HepG2 (cell line): ENCODE results near the gene CPB2. TPM values are rescaled to one million over a fixed set of nuclear protein-coding genes. Genes with fewer than 3 reads are reported as not detected.
A peak's percentile ranks its signal among the peaks of the same experiment; 100 is the strongest.

Source experiments
- CBX2 ChIP-seq, 2 experiments: fragments of 200-600 bp in 1 of 2; sonication (generic); formaldehyde crosslinking in 1 of 2; IDR thresholded peaks; 2 replicates each; pipeline versions ENCODE4 v1.7.0 to v1.8.1; 2018 to 2022; ENCODE audit warnings: low read depth in 2 of 2, low read length in 1 of 2, mild to moderate bottlenecking in 1 of 2, missing genetic modification reagents in 1 of 2
- CTCF ChIP-seq: sonication (generic); formaldehyde crosslinking; IDR thresholded peaks from 2 replicates; pipeline ENCODE4 v1.5.0; 2020; ENCODE audit warnings: mild to moderate bottlenecking, missing genetic modification reagents, moderate library complexity
- ETV6 ChIP-seq: sonication (generic); formaldehyde crosslinking; conservative IDR thresholded peaks from 2 replicates; pipeline ENCODE4 v1.4.0; 2020; ENCODE audit warnings: missing genetic modification reagents
- FOXC1 ChIP-seq: sonication (generic); formaldehyde crosslinking; IDR thresholded peaks from 2 replicates; pipeline ENCODE4 v1.8.0; 2022; ENCODE audit warnings: mild to moderate bottlenecking, missing genetic modification reagents, borderline replicate concordance
- HDAC1 ChIP-seq: sonication (generic); formaldehyde crosslinking; IDR thresholded peaks from 2 replicates; pipeline ENCODE4 v1.5.1; 2020; ENCODE audit warnings: mild to moderate bottlenecking, missing genetic modification reagents
- HNRNPUL1 ChIP-seq: fragments of 200-400 bp; formaldehyde crosslinking; IDR thresholded peaks from 2 replicates; pipeline ENCODE4 v1.6.1; 2017; ENCODE audit warnings: low read depth, mild to moderate bottlenecking, low read length, moderate library complexity
- IKZF4 ChIP-seq: sonication (generic); formaldehyde crosslinking; IDR thresholded peaks from 2 replicates; pipeline ENCODE4 v1.5.1; 2020; ENCODE audit warnings: borderline replicate concordance, mild to moderate bottlenecking, low read depth, missing genetic modification reagents; ENCODE audit errors: not compliant biosample characterization
- JUNB ChIP-seq: sonication (generic); formaldehyde crosslinking; IDR thresholded peaks from 2 replicates; pipeline ENCODE4 v1.8.0; 2022; ENCODE audit warnings: missing genetic modification reagents, mild to moderate bottlenecking, borderline replicate concordance
- KAT8 ChIP-seq: IDR thresholded peaks from 2 replicates; pipeline ENCODE4 v1.6.1; 2016; ENCODE audit warnings: missing genetic modification reagents, missing compliant biosample characterization
- NFKB2 ChIP-seq: sonication (generic); formaldehyde crosslinking; IDR thresholded peaks from 2 replicates; pipeline ENCODE4 v1.4.0; 2020; ENCODE audit warnings: missing genetic modification reagents, borderline replicate concordance
- NR2C2 ChIP-seq: sonication (generic); formaldehyde crosslinking; IDR thresholded peaks from 2 replicates; pipeline ENCODE4 v1.4.0; 2020; ENCODE audit warnings: missing genetic modification reagents, mild to moderate bottlenecking, moderate library complexity, borderline replicate concordance
- POLR2AphosphoS2 ChIP-seq: IDR thresholded peaks from 2 replicates; pipeline ENCODE4 v1.6.1; 2011; ENCODE audit warnings: low read depth, low read length, improper control_type of control experiment
- RARA ChIP-seq: IDR thresholded peaks from 2 replicates; pipeline ENCODE4 v1.6.1; 2016; ENCODE audit warnings: missing genetic modification reagents, missing compliant biosample characterization
- RCOR2 ChIP-seq: IDR thresholded peaks from 2 replicates; pipeline ENCODE4 v1.6.1; 2016; ENCODE audit warnings: missing biosample characterization, missing genetic modification reagents
- RFX3 ChIP-seq: IDR thresholded peaks from 2 replicates; pipeline ENCODE4 v1.6.1; 2016; ENCODE audit warnings: missing biosample characterization, missing genetic modification reagents
- SNRNP70 ChIP-seq: fragments of 200-400 bp; formaldehyde crosslinking; IDR thresholded peaks from 2 replicates; pipeline ENCODE4 v1.6.1; 2017; ENCODE audit warnings: mild to moderate bottlenecking, low read depth, low read length, moderate library complexity
- SRSF4 ChIP-seq: fragments of 200-400 bp; formaldehyde crosslinking; IDR thresholded peaks from one replicate; pipeline ENCODE4 v1.6.1; 2018; ENCODE audit warnings: mild to moderate bottlenecking, low read depth, low read length, moderate library complexity; ENCODE audit not compliant: poor library complexity, severe bottlenecking
- TRIM22 ChIP-seq: fragments of 450-650 bp; IDR thresholded peaks from 2 replicates; pipeline ENCODE4 v1.6.1; 2017
- ZBTB7B ChIP-seq: sonication (generic); formaldehyde crosslinking; IDR thresholded peaks from 2 replicates; pipeline ENCODE4 v1.4.0; 2020; ENCODE audit warnings: missing genetic modification reagents
- ZMYM3 ChIP-seq: sonication (generic); formaldehyde crosslinking; IDR thresholded peaks from 2 replicates; pipeline ENCODE4 v1.5.1; 2020; ENCODE audit warnings: mild to moderate bottlenecking, missing genetic modification reagents
- ZNF143 ChIP-seq: sonication (generic); formaldehyde crosslinking; IDR thresholded peaks from 2 replicates; pipeline ENCODE4 v1.4.0; 2020; ENCODE audit warnings: missing genetic modification reagents
- ZNF30 ChIP-seq: sonication (generic); formaldehyde crosslinking; IDR thresholded peaks from 2 replicates; pipeline ENCODE4 v1.5.0; 2020; ENCODE audit warnings: mild to moderate bottlenecking, missing genetic modification reagents
- ZNF629 ChIP-seq: sonication (generic); formaldehyde crosslinking; conservative IDR thresholded peaks from 2 replicates; pipeline ENCODE4 v1.5.0; 2020; ENCODE audit warnings: missing genetic modification reagents
- ZNF652 ChIP-seq: IDR thresholded peaks from 2 replicates; pipeline ENCODE4 v1.6.1; 2016; ENCODE audit warnings: low read depth, borderline replicate concordance
- ZNF841 ChIP-seq: sonication (generic); formaldehyde crosslinking; IDR thresholded peaks from 2 replicates; pipeline ENCODE4 v1.8.1; 2023; ENCODE audit warnings: missing genetic modification reagents, borderline replicate concordance
- ZSCAN22 ChIP-seq: sonication (generic); formaldehyde crosslinking; IDR thresholded peaks from 2 replicates; pipeline ENCODE4 v1.4.0; 2020; ENCODE audit warnings: mild to moderate bottlenecking, missing genetic modification reagents
- ZSCAN25 ChIP-seq: sonication (generic); formaldehyde crosslinking; IDR thresholded peaks from 2 replicates; pipeline ENCODE4 v1.8.0; 2022; ENCODE audit warnings: mild to moderate bottlenecking, missing genetic modification reagents
- polyA plus RNA-seq, 8 experiments: library from polyadenylated mRNA; depleted of rRNA in 3 of 8; stranded (reverse) in 7 of 8; unstranded in 1 of 8; fragments of >200 nt; fragmentation: Illumina TruSeq in 4 of 8; extraction: Trizol in 4 of 8; gene quantifications; 2 replicates each; pipeline versions ENCODE4 v1.2.1 to v1.2.3, GENCODE V29; 2011 to 2016; ENCODE audit warnings: low read depth in 4 of 8, missing spikeins in 1 of 8, mixed read lengths in 1 of 8; ENCODE audit not compliant: insufficient read depth in 1 of 8
- total RNA-seq, 5 experiments: library from RNA; depleted of rRNA; stranded (reverse); fragments of >200 nt; fragmentation: Illumina TruSeq; extraction: Trizol; gene quantifications; 2 replicates each; pipeline ENCODE4 v1.2.3, GENCODE V29; 2016; ENCODE audit warnings: low read depth in 1 of 5
- TF ChIP-seq, protein P1 (sequence below): sonication (generic); formaldehyde crosslinking; conservative IDR thresholded peaks from 2 replicates; pipeline ENCODE4 v1.8.1; 2023; ENCODE audit warnings: missing genetic modification reagents

The CPB2 gene
- total and polyA plus RNA-seq, 2 of the 13 experiments (the other 11 are each of a cell fraction or from before 2014, with no cell fraction given), result 125 to 140 TPM

DNA sequence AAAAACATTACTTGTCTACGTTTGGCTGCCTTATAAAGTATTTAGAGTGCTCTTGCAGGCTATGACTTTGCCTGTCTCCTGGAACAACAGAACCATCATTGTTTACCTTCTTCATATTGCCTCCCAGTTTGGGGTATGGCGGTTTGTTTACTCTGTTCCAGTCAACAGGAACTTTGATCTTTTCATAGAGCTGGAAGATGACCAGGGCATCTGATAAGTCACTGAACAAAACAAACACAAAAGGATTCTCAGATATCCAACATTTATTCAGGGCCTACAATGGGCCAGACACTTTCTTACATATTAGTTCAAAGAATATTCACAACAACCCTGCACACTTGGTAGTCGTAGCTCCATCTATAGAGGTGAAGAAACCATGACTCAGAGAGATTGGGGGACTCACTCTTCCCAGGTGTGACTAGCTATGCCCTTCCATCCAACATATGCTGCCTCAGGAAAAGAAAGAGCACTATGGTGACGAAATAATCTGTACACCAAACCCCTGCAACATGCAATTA lies 38.4 kb upstream of the CPB2 start (continued):
- TF ChIP-seq NFKB2 (CRISPR knock-in tag), result no peak
- TF ChIP-seq CTCF, result no peak
- TF ChIP-seq, protein P1, sequence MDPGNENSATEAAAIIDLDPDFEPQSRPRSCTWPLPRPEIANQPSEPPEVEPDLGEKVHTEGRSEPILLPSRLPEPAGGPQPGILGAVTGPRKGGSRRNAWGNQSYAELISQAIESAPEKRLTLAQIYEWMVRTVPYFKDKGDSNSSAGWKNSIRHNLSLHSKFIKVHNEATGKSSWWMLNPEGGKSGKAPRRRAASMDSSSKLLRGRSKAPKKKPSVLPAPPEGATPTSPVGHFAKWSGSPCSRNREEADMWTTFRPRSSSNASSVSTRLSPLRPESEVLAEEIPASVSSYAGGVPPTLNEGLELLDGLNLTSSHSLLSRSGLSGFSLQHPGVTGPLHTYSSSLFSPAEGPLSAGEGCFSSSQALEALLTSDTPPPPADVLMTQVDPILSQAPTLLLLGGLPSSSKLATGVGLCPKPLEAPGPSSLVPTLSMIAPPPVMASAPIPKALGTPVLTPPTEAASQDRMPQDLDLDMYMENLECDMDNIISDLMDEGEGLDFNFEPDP (CRISPR knock-in tag), result no peak
- peak; percentile 15; the same call in 1 of the 2 replicates for TF ChIP-seq NR2C2 (CRISPR knock-in tag)
- peak; percentile 60; the same call in 1 of the 2 replicates for TF ChIP-seq ZBTB7B (CRISPR knock-in tag)
- peak; percentile 69 for TF ChIP-seq KAT8
- TF ChIP-seq ZSCAN25 (CRISPR knock-in tag), result no peak
- no peak for TF ChIP-seq ZNF143 (CRISPR knock-in tag)
- TF ChIP-seq TRIM22, result no peak
- no peak for TF ChIP-seq SNRNP70
- no peak for TF ChIP-seq ZSCAN22 (CRISPR knock-in tag)
- no peak for TF ChIP-seq SRSF4
- no peak for TF ChIP-seq POLR2AphosphoS2
- TF ChIP-seq ZMYM3 (CRISPR knock-in tag), result no peak; the same call in 1 of the 2 replicates
- peak; percentile 74; the same call in 1 of the 2 replicates for TF ChIP-seq HDAC1
- TF ChIP-seq HNRNPUL1, result no peak
- TF ChIP-seq JUNB (CRISPR knock-in tag), result peak; percentile 65; the same call in 1 of the 2 replicates
- no peak for TF ChIP-seq ZNF841 (CRISPR knock-in tag)
- TF ChIP-seq ZNF30 (CRISPR knock-in tag), result no peak
- 0 out of 2 replicates have a peak, but pooled peaks have one; percentile 35 for TF ChIP-seq RFX3 (CRISPR knock-in tag)
- TF ChIP-seq IKZF4 (CRISPR knock-in tag), result no peak
- TF ChIP-seq ZNF652 (CRISPR knock-in tag), result 0 out of 2 replicates have a peak, but pooled peaks have one; percentile 27
- peak; percentile 38; the same call in 1 of the 2 replicates for TF ChIP-seq ZNF629 (CRISPR knock-in tag)
- no peak for TF ChIP-seq ETV6 (CRISPR knock-in tag)
- peak; percentile 95 for TF ChIP-seq RARA (CRISPR knock-in tag)
- no peak for TF ChIP-seq FOXC1 (CRISPR knock-in tag)
- TF ChIP-seq RCOR2 (CRISPR knock-in tag), result peak; percentile 91
- TF ChIP-seq CBX2 (IDR thresholded peaks at IDR 0.05; ENCODE audit: low read depth, low read length), result no peak
- no peak for TF ChIP-seq CBX2 (CRISPR knock-in tag; IDR thresholded peaks at IDR 0.05; ENCODE audit: low read depth)
